ENCODE data around the gene KLHL42.

KLHL42 gene

GRCh38 chr12:27794818-27795584, 15.0 kb downstream of the KLHL42 start:
- H3K27me3 Mint-ChIP-seq: no peaks in the 10 kb centered on the region
- peak overlapping the region; percentile 30 to 31 for H3K27ac Mint-ChIP-seq
- H3K36me3 Mint-ChIP-seq (ENCODE audit: insufficient read depth): peaks cover 36% of the 10 kb centered on the region
- H3K4me1 Mint-ChIP-seq (ENCODE audit: low read depth in 2 of 2): peaks cover 0 to 2% of the 10 kb centered on the region in 2 donors
- no peak overlapping the region for H3K4me3 Mint-ChIP-seq
- no peaks in the 10 kb centered on the region for H3K9me3 Mint-ChIP-seq
- ATAC-seq (replicated peaks): no peak
- DNase-seq: no peak

GRCh38 chr12:27796128-27796527, 16.1 kb downstream of the KLHL42 start:
- H3K36me3 Mint-ChIP-seq (ENCODE audit: insufficient read depth): peaks cover 36% of the 10 kb centered on the region

GRCh38 chr12:27797301-27798025, 17.4 kb downstream of the KLHL42 start:
- H3K9me3 Mint-ChIP-seq: no peaks in the 10 kb centered on the region
- H3K36me3 Mint-ChIP-seq (ENCODE audit: insufficient read depth): peaks cover 26% of the 10 kb centered on the region
- no peak for DNase-seq
- H3K27ac Mint-ChIP-seq: no peak overlapping the region
- no peaks in the 10 kb centered on the region for H3K27me3 Mint-ChIP-seq
- no peak overlapping the region for H3K4me3 Mint-ChIP-seq
- ATAC-seq (replicated peaks): no peak
- H3K4me1 Mint-ChIP-seq (ENCODE audit: low read depth in 2 of 2): peaks cover 4% of the 10 kb centered on the region in 2 donors

More at GRCh38 chr12:27796128-27796527, 16.1 kb downstream of the KLHL42 start:
- no peak overlapping the region for H3K4me3 Mint-ChIP-seq
- H3K27ac Mint-ChIP-seq: peak overlapping the region in 1 of 2 donors; percentile 31
- no peaks in the 10 kb centered on the region for H3K27me3 Mint-ChIP-seq
- peaks cover 4% of the 10 kb centered on the region in 2 donors for H3K4me1 Mint-ChIP-seq (ENCODE audit: low read depth in 2 of 2)
- no peak for DNase-seq
- no peaks in the 10 kb centered on the region for H3K9me3 Mint-ChIP-seq
- no peak for ATAC-seq (replicated peaks)

GRCh38 chr12:27800819-27801218, 20.8 kb downstream of the KLHL42 start:
- H3K4me1 Mint-ChIP-seq (ENCODE audit: low read depth in 2 of 2): peaks cover 4% of the 10 kb centered on the region in 2 donors
- ATAC-seq (replicated peaks) (no peak), DNase-seq (no peak)
- no peaks in the 10 kb centered on the region for H3K9me3 Mint-ChIP-seq
- no peak overlapping the region for H3K4me3 Mint-ChIP-seq
- peaks cover 0 to 3% of the 10 kb centered on the region in 2 donors for H3K27me3 Mint-ChIP-seq
- peak overlapping the region in 1 of 2 donors; percentile 87 for H3K27ac Mint-ChIP-seq
- peaks cover 20% of the 10 kb centered on the region for H3K36me3 Mint-ChIP-seq (ENCODE audit: insufficient read depth)

DNA sequence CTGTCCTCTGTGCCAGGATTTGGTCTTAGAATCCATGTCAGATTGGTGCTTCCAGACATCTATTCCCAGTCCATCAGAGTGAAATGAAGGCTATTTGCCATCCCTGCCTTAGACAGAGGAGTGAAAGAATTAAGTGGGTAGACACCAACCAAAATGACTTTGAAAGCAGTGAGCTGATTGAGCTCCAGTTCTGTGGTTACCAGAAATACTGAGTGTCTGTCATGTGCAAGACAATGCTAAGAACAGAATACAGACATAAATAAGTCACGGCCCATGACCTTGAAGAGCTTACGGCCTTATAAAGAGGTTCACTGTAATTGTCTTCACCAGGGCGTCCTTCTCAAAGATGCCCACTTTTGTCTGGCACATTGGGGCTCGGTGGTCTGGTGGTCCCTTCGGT, 21.6 kb downstream of the KLHL42 start:
- Mint-ChIP-seq H3K27me3 (peaks cover 0 to 9% of the 10 kb centered on the region in 2 donors), H3K4me1 (ENCODE audit: low read depth in 2 of 2) (peaks cover 4 to 10% of the 10 kb centered on the region in 2 donors), H3K36me3 (ENCODE audit: insufficient read depth) (peaks cover 20% of the 10 kb centered on the region), H3K27ac (peak overlapping the region in 1 of 2 donors; percentile 39), H3K4me3 (no peak overlapping the region), H3K9me3 (no peaks in the 10 kb centered on the region)
- ATAC-seq (replicated peaks) (no peak), DNase-seq (no peak)

DNA sequence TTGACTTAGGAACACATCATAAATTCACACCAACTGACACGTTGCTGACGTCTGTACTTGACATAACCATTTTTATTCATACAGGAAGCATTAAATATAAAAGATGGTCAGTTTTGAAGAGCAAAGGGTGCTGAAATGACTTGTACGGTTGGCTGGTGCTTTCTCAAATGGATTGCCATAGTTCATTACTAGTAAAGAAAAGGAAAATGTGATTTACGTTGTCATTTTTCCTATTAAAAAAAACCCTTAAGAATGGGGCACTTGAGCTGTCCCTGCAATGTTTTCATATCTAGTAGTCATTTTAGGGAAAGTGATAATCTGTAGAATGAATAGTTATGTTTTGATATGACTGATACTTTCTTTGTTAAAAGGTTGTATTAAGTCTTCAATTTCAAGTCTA, 22.5 kb downstream of the KLHL42 start:
- Mint-ChIP-seq H3K36me3 (ENCODE audit: insufficient read depth) (peaks cover 14% of the 10 kb centered on the region), H3K9me3 (no peaks in the 10 kb centered on the region), H3K4me3 (no peak overlapping the region), H3K27ac (peak overlapping the region in 1 of 2 donors; percentile 39), H3K27me3 (peaks cover under 1 to 9% of the 10 kb centered on the region in 2 donors), H3K4me1 (ENCODE audit: low read depth in 2 of 2) (peaks cover 4 to 14% of the 10 kb centered on the region in 2 donors)
- ATAC-seq (replicated peaks) (no peak), DNase-seq (no peak)

DNA sequence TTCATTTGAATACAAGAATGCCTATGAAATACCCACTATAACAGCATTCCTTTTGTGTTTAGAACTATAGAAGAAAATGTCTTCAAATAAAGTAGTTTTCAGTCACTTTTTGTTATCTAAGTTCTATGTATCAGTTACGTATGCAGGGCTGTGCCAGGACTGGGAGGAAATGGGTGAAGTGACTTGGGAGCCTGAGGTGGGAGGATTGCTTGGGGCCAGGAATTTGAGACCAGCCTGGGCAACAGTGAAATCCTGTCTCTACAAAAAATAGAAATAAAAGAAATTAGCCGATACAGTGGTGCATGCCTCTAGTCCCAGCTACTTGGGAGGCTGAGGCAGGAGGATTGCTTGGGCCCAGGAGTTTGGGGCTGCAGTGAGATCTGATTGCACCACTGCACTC, 22.9 kb downstream of the KLHL42 start:
- peaks cover 4 to 16% of the 10 kb centered on the region in 2 donors for H3K4me1 Mint-ChIP-seq (ENCODE audit: low read depth in 2 of 2)
- DNase-seq: no peak
- ATAC-seq (replicated peaks): no peak
- peaks cover 4 to 9% of the 10 kb centered on the region in 2 donors for H3K27me3 Mint-ChIP-seq
- H3K36me3 Mint-ChIP-seq (ENCODE audit: insufficient read depth): peaks cover 10% of the 10 kb centered on the region
- no peak overlapping the region for H3K27ac Mint-ChIP-seq
- H3K4me3 Mint-ChIP-seq: no peak overlapping the region
- H3K9me3 Mint-ChIP-seq: no peaks in the 10 kb centered on the region

GRCh38 chr12:27805238-27805637, 25.2 kb downstream of the KLHL42 start:
- peaks cover 4 to 16% of the 10 kb centered on the region in 2 donors for H3K4me1 Mint-ChIP-seq (ENCODE audit: low read depth in 2 of 2)
- DNase-seq: no peak
- no peak overlapping the region for H3K4me3 Mint-ChIP-seq
- no peak for ATAC-seq (replicated peaks)
- H3K27ac Mint-ChIP-seq: no peak overlapping the region
- peaks cover 11 to 20% of the 10 kb centered on the region in 2 donors for H3K27me3 Mint-ChIP-seq
- no peaks in the 10 kb centered on the region for H3K9me3 Mint-ChIP-seq
- peaks cover 4% of the 10 kb centered on the region for H3K36me3 Mint-ChIP-seq (ENCODE audit: insufficient read depth)

DNA sequence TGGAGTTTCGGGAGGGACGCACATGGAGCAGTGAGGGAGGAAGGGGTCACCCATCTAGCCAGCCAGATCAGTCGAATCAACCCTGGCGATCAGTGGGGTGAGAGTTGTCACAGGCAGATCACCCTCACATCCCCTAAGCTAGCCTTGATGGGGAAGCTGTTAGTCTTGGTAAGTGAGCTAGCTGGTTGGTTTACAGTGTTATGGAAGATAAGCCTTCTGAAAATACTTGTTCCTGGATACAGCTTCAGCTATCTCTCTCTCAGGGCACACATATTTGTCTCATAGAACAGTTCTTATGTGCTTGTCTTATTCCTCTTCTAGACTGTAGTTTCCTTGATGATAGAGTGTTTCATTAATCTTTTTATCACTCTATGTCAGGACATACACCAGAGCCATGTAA, 26.2 kb downstream of the KLHL42 start:
- DNase-seq (no peak), ATAC-seq (replicated peaks) (no peak)
- H3K4me3 Mint-ChIP-seq: peak overlapping the region in 1 of 2 donors; percentile 63
- H3K36me3 Mint-ChIP-seq (ENCODE audit: insufficient read depth): peaks cover 4% of the 10 kb centered on the region
- H3K9me3 Mint-ChIP-seq: no peaks in the 10 kb centered on the region
- H3K4me1 Mint-ChIP-seq (ENCODE audit: low read depth in 2 of 2): peaks cover 0 to 12% of the 10 kb centered on the region in 2 donors
- H3K27ac Mint-ChIP-seq: peak overlapping the region in 1 of 2 donors; percentile 55
- H3K27me3 Mint-ChIP-seq: peaks cover 22 to 28% of the 10 kb centered on the region in 2 donors

DNA sequence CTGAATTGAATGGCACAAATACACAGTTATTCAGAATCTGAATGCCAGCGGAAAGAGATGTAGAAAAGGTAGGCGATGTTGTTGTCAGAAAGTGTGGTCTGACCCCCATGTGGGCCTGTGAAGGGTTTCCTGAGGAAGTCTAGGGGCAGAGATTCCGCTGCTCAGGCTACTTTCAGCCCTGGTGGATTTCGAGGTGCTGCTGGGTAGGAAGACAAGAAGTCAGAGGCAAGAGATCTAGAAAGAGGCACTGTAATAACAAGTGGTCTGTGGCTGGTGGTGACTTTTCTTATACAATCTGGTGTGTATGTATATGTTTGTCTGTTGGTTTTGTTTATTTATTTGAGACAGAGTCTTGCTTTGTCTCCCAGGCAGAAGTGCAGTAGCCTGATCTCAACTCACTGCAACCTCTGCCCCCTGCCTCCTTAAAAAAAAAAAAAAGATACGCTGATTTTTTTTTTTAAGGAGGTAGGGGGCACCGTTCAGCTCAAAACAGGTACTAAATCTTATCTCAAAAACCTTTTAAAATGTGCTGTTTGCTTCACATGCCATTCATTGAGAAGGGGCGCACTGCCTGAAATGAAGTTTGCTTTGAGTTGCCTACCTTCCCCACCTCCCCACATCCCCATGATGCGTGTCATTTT, 27.1 kb downstream of the KLHL42 start:
- Mint-ChIP-seq H3K27me3 (peaks cover 31 to 35% of the 10 kb centered on the region in 2 donors), H3K36me3 (ENCODE audit: insufficient read depth) (peaks cover 4% of the 10 kb centered on the region), H3K4me3 (peak overlapping the region in 1 of 2 donors; percentile 63), H3K9me3 (no peaks in the 10 kb centered on the region), H3K4me1 (ENCODE audit: low read depth in 2 of 2) (peaks cover 0 to 12% of the 10 kb centered on the region in 2 donors), H3K27ac (peak overlapping the region in 1 of 2 donors; percentile 55)
- ATAC-seq (replicated peaks): peak; percentile 94
- peak in 2 of 3 experiments; percentile 25 to 33 for DNase-seq

DNA sequence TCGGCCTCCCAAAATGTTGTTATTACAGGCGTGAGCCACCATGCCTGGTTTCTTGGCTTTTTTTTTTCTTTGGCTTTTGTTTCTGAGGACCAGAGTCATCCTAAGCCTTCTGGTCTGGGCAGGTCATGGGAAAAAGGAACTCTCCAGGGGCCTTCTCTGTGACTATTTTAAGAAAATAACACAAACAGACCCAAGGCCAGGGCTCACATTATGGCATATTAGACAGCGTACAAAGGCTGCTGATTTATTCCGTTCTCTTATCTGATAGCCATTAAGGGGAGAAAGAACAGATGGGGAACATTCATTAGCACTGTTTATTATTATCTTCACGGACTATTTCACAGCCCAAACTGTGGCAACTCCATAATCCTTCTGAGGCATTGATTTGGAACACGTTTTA, 28.8 kb downstream of the KLHL42 start:
- H3K27me3 Mint-ChIP-seq: peaks cover 38 to 39% of the 10 kb centered on the region in 2 donors
- peaks cover 0 to 12% of the 10 kb centered on the region in 2 donors for H3K4me1 Mint-ChIP-seq (ENCODE audit: low read depth in 2 of 2)
- H3K4me3 Mint-ChIP-seq: no peak overlapping the region
- no peak overlapping the region for H3K27ac Mint-ChIP-seq
- DNase-seq (no peak), ATAC-seq (replicated peaks) (no peak)
- H3K36me3 Mint-ChIP-seq (ENCODE audit: insufficient read depth): peaks cover 4% of the 10 kb centered on the region
- no peaks in the 10 kb centered on the region for H3K9me3 Mint-ChIP-seq

GRCh38 chr12:27810756-27811155, 30.7 kb downstream of the KLHL42 start:
- Mint-ChIP-seq H3K4me3 (no peak overlapping the region), H3K4me1 (ENCODE audit: low read depth in 2 of 2) (peaks cover 0 to 12% of the 10 kb centered on the region in 2 donors), H3K27ac (no peak overlapping the region), H3K27me3 (peaks cover 36 to 44% of the 10 kb centered on the region in 2 donors), H3K9me3 (no peaks in the 10 kb centered on the region), H3K36me3 (ENCODE audit: insufficient read depth) (peaks cover 4% of the 10 kb centered on the region)
- ATAC-seq (replicated peaks) (no peak), DNase-seq (no peak)

- Mint-ChIP-seq H3K9me3 (no peaks in the 10 kb centered on the region), H3K4me3 (no peak overlapping the region), H3K27ac (no peak overlapping the region), H3K27me3 (peaks cover 34 to 53% of the 10 kb centered on the region in 2 donors), H3K36me3 (ENCODE audit: insufficient read depth) (no peaks in the 10 kb centered on the region), H3K4me1 (ENCODE audit: low read depth in 2 of 2) (peaks cover 0 to 2% of the 10 kb centered on the region in 2 donors)
- DNase-seq (no peak), ATAC-seq (replicated peaks) (no peak)
These were observed 32.5 kb downstream of the KLHL42 start for GRCh38 chr12:27812502-27812901.

Measured in effector memory CD8-positive, alpha-beta T cell (primary cell).